Trophoblast cell (in vitro differentiated cells and primary cell): ENCODE measurements around the gene ARHGAP26.
A peak's percentile ranks its signal among the peaks of the same experiment; 100 is the strongest.

Experiments
- DNase-seq, 2 donors: peaks; one replicate each; pipeline ENCODE4 v3.0.0-alpha.2; 2016
- H2AFZ ChIP-seq: 2 replicates; pipeline ENCODE4 v1.6.1; 2013; ENCODE audit warnings: low read length, moderate library complexity, mild to moderate bottlenecking; ENCODE audit not compliant: insufficient read depth, poor library complexity
- H2AK5ac ChIP-seq: 2 replicates; pipeline ENCODE4 v1.6.1; 2013; ENCODE audit warnings: mild to moderate bottlenecking, low read length
- H2BK120ac ChIP-seq: 2 replicates; pipeline ENCODE4 v1.6.1; 2013; ENCODE audit warnings: low read length, mild to moderate bottlenecking, moderate library complexity; ENCODE audit not compliant: insufficient read depth, poor library complexity
- H2BK12ac ChIP-seq: 2 replicates; pipeline ENCODE4 v1.6.1; 2013; ENCODE audit warnings: mild to moderate bottlenecking, low read length, moderate library complexity
- H2BK5ac ChIP-seq: 2 replicates; pipeline ENCODE4 v1.6.1; 2013; ENCODE audit warnings: low read length, low read depth, moderate library complexity, mild to moderate bottlenecking; ENCODE audit not compliant: poor library complexity
- H3K14ac ChIP-seq: 2 replicates; pipeline ENCODE4 v1.6.1; 2013; ENCODE audit warnings: mild to moderate bottlenecking, low read length
- H3K18ac ChIP-seq: 2 replicates; pipeline ENCODE4 v1.6.1; 2013; ENCODE audit warnings: mild to moderate bottlenecking, low read length
- H3K23ac ChIP-seq: 2 replicates; pipeline ENCODE4 v1.6.1; 2013; ENCODE audit warnings: low read length
- H3K27ac ChIP-seq: 2 replicates; pipeline ENCODE4 v1.5.1; 2013; ENCODE audit warnings: low read depth, mild to moderate bottlenecking, inconsistent platforms, low read length, moderate library complexity
- H3K27me3 ChIP-seq: 2 replicates; pipeline ENCODE4 v1.6.1; 2013; ENCODE audit warnings: inconsistent platforms, mild to moderate bottlenecking, low read length, moderate library complexity; ENCODE audit not compliant: insufficient read depth
- H3K36me3 ChIP-seq, 2 experiments: 1 replicate in 1 of 2; 2 replicates in 1 of 2; pipeline ENCODE4 v1.6.1; 2013; ENCODE audit warnings: low read length in 2 of 2, mild to moderate bottlenecking in 2 of 2, moderate library complexity in 1 of 2; ENCODE audit not compliant: insufficient read depth in 2 of 2, control insufficient read depth in 1 of 2
- H3K4ac ChIP-seq: 2 replicates; pipeline ENCODE4 v1.6.1; 2013; ENCODE audit warnings: low read depth, mild to moderate bottlenecking, low read length, moderate library complexity
- H3K4me1 ChIP-seq, 2 experiments: 1 replicate in 1 of 2; 2 replicates in 1 of 2; pipeline ENCODE4 v1.6.1; 2013; ENCODE audit warnings: low read length in 2 of 2, mild to moderate bottlenecking in 2 of 2, moderate library complexity in 1 of 2; ENCODE audit not compliant: insufficient read depth in 2 of 2, control insufficient read depth in 1 of 2
- H3K4me2 ChIP-seq: 2 replicates; pipeline ENCODE4 v1.6.1; 2013; ENCODE audit warnings: inconsistent platforms, mild to moderate bottlenecking, low read length, moderate library complexity
- H3K4me3 ChIP-seq: 2 replicates; pipeline ENCODE4 v1.5.1; 2013; ENCODE audit warnings: mild to moderate bottlenecking, low read depth, low read length, inconsistent platforms
- H3K79me1 ChIP-seq: one replicate; pipeline ENCODE4 v1.6.1; 2013; ENCODE audit warnings: low read length
- H3K79me2 ChIP-seq: 2 replicates; pipeline ENCODE4 v1.6.1; 2013; ENCODE audit warnings: low read length, mild to moderate bottlenecking; ENCODE audit not compliant: control insufficient read depth, insufficient read depth, poor library complexity
- H3K9ac ChIP-seq: 2 replicates; pipeline ENCODE4 v1.6.1; 2013; ENCODE audit warnings: mild to moderate bottlenecking, low read length
- H3K9me3 ChIP-seq: 2 replicates; pipeline ENCODE4 v1.6.1; 2013; ENCODE audit warnings: low read depth, mild to moderate bottlenecking, control low read depth, inconsistent platforms, low read length; ENCODE audit not compliant: insufficient read depth
- H4K12ac ChIP-seq: 2 replicates; pipeline ENCODE4 v1.6.1; 2013; ENCODE audit warnings: low read depth, mild to moderate bottlenecking, low read length, moderate library complexity
- H4K8ac ChIP-seq: 2 replicates; pipeline ENCODE4 v1.6.1; 2013; ENCODE audit warnings: low read depth, mild to moderate bottlenecking, low read length, moderate library complexity
- H4K91ac ChIP-seq: one replicate; pipeline ENCODE4 v1.6.1; 2013; ENCODE audit warnings: low read depth, mild to moderate bottlenecking, low read length, moderate library complexity
- WGBS: extraction: QIAGEN DNeasy Blood & Tissue Kit; methylation state at CpG from one replicate; pipeline ENCODE4 v1.1.7; 2013; ENCODE audit warnings: missing lambda C conversion rate; ENCODE audit not compliant: insufficient read length, insufficient coverage; ENCODE audit errors: extremely low coverage; 5-methylcytosine and 5-hydroxymethylcytosine counted together

The ARHGAP26 gene

GRCh38 chr5:142939006-142939405 lies 168.8 kb downstream of the ARHGAP26 start:
- Histone ChIP-seq H3K14ac (no peak overlapping the region), H3K4me1 (no peaks in the 10 kb centered on the region), H3K36me3 (no peaks in the 10 kb centered on the region), H3K27ac (no peak overlapping the region), H3K4ac (no peak overlapping the region), H3K79me2 (no peaks in the 10 kb centered on the region), H4K91ac (no peak overlapping the region), H2AFZ (no peak overlapping the region), H2AK5ac (no peak overlapping the region), H3K27me3 (no peaks in the 10 kb centered on the region), H4K8ac (no peak overlapping the region), H2BK5ac (no peak overlapping the region), H3K9ac (no peak overlapping the region), H3K4me3 (no peak overlapping the region), H2BK12ac (no peak overlapping the region), H3K9me3 (no peaks in the 10 kb centered on the region), H2BK120ac (no peak overlapping the region), H3K23ac (no peak overlapping the region), H4K12ac (no peak overlapping the region), H3K79me1 (no peaks in the 10 kb centered on the region), H3K18ac (no peak overlapping the region), H3K4me2 (no peak overlapping the region)
- no CpG with 5 or more reads among the region's 3 CpGs for WGBS
- peak in 1 of 2 donors; percentile 14 for DNase-seq

- Histone ChIP-seq H3K79me2 (no peaks in the 10 kb centered on the region), H3K4me2 (no peak overlapping the region), H3K9ac (no peak overlapping the region), H3K27me3 (no peaks in the 10 kb centered on the region), H2BK5ac (no peak overlapping the region), H3K79me1 (no peaks in the 10 kb centered on the region), H3K4me3 (no peak overlapping the region), H4K8ac (no peak overlapping the region), H2BK120ac (no peak overlapping the region), H4K91ac (no peak overlapping the region), H3K36me3 (no peaks in the 10 kb centered on the region), H2AK5ac (no peak overlapping the region), H3K18ac (no peak overlapping the region), H3K14ac (no peak overlapping the region), H3K4ac (no peak overlapping the region), H3K9me3 (no peaks in the 10 kb centered on the region), H2AFZ (no peak overlapping the region), H3K27ac (no peak overlapping the region), H4K12ac (no peak overlapping the region), H2BK12ac (no peak overlapping the region), H3K23ac (no peak overlapping the region), H3K4me1 (no peaks in the 10 kb centered on the region)
- DNase-seq: no peak
- no CpG with 5 or more reads among the region's 4 CpGs for WGBS
Measured at GRCh38 chr5:142939884-142940283, 169.7 kb downstream of the ARHGAP26 start.

- WGBS: no CpG with 5 or more reads among the region's 2 CpGs
- Histone ChIP-seq H3K4me1 (no peaks in the 10 kb centered on the region), H3K23ac (no peak overlapping the region), H3K27me3 (no peaks in the 10 kb centered on the region), H4K12ac (no peak overlapping the region), H3K9ac (no peak overlapping the region), H3K4ac (no peak overlapping the region), H3K4me2 (no peak overlapping the region), H3K27ac (no peak overlapping the region), H2BK120ac (no peak overlapping the region), H3K18ac (no peak overlapping the region), H2AK5ac (no peak overlapping the region), H3K79me1 (no peaks in the 10 kb centered on the region), H3K4me3 (no peak overlapping the region), H2BK5ac (no peak overlapping the region), H3K36me3 (no peaks in the 10 kb centered on the region), H2AFZ (no peak overlapping the region), H3K9me3 (no peaks in the 10 kb centered on the region), H2BK12ac (no peak overlapping the region), H3K14ac (no peak overlapping the region), H3K79me2 (no peaks in the 10 kb centered on the region), H4K91ac (no peak overlapping the region), H4K8ac (no peak overlapping the region)
- DNase-seq: no peak
Measured at GRCh38 chr5:142941245-142941644, 171.1 kb downstream of the ARHGAP26 start.

GRCh38 chr5:142942901-142943300 lies 172.7 kb downstream of the ARHGAP26 start:
- no peak overlapping the region for H4K91ac ChIP-seq
- no peak overlapping the region for H3K9ac ChIP-seq
- H3K14ac ChIP-seq: no peak overlapping the region
- no peak overlapping the region for H4K8ac ChIP-seq
- no peaks in the 10 kb centered on the region for H3K79me1 ChIP-seq
- no peak overlapping the region for H2BK5ac ChIP-seq
- no peak for DNase-seq
- no peak overlapping the region for H3K18ac ChIP-seq
- no peaks in the 10 kb centered on the region for H3K79me2 ChIP-seq
- no peaks in the 10 kb centered on the region for H3K9me3 ChIP-seq
- no peaks in the 10 kb centered on the region for H3K4me1 ChIP-seq
- H4K12ac ChIP-seq: no peak overlapping the region
- H3K27me3 ChIP-seq: no peaks in the 10 kb centered on the region
- no peaks in the 10 kb centered on the region for H3K36me3 ChIP-seq
- no peak overlapping the region for H2AK5ac ChIP-seq
- no CpG with 5 or more reads among the region's 4 CpGs for WGBS
- no peak overlapping the region for H2BK12ac ChIP-seq
- no peak overlapping the region for H3K4ac ChIP-seq
- no peak overlapping the region for H2AFZ ChIP-seq
- no peak overlapping the region for H3K4me2 ChIP-seq
- H2BK120ac ChIP-seq: no peak overlapping the region
- H3K27ac ChIP-seq: no peak overlapping the region
- no peak overlapping the region for H3K4me3 ChIP-seq
- H3K23ac ChIP-seq: no peak overlapping the region
